Neural cell (in vitro differentiated cells): ENCODE data around the gene FAM227B. TPM values are rescaled to one million over a fixed set of nuclear protein-coding genes. Genes with fewer than 3 reads are reported as not detected.

Source experiments
- H2AFZ ChIP-seq: fragments of 200-600, 300-800 bp; sonication (generic), shearing (Covaris generic); 2 replicates; pipeline ENCODE4 v1.6.0; 2014; ENCODE audit warnings: low read depth, mild to moderate bottlenecking, antibody characterized with exemption, low read length, moderate library complexity
- H3F3A ChIP-seq: fragments of 200-600 bp; shearing (Covaris generic); 2 replicates; pipeline ENCODE4 v1.6.1; 2016; ENCODE audit warnings: mild to moderate bottlenecking, moderate library complexity, mixed read lengths, antibody characterized with exemption, low read length; ENCODE audit not compliant: insufficient read depth, poor library complexity, severe bottlenecking
- H3K27ac ChIP-seq: fragments of 200-600, 300-800 bp; sonication (generic), shearing (Covaris generic); 2 replicates; pipeline ENCODE4 v1.5.1; 2014; ENCODE audit warnings: mild to moderate bottlenecking, low read length, moderate library complexity
- H3K27me3 ChIP-seq: fragments of 300-800, 200-600 bp; sonication (generic), shearing (Covaris generic); 2 replicates; pipeline ENCODE4 v1.6.0; 2014; ENCODE audit warnings: mild to moderate bottlenecking, low read depth, low read length, moderate library complexity; ENCODE audit not compliant: insufficient read depth
- H3K36me3 ChIP-seq: fragments of 300-800, 200-600 bp; sonication (generic), shearing (Covaris generic); 2 replicates; pipeline ENCODE4 v1.5.1; 2014; ENCODE audit warnings: mild to moderate bottlenecking, antibody characterized with exemption, low read length, moderate library complexity; ENCODE audit not compliant: insufficient read depth
- H3K4me2 ChIP-seq: fragments of 300-800, 200-600 bp; sonication (generic), shearing (Covaris generic); 2 replicates; pipeline ENCODE4 v1.6.0; 2014; ENCODE audit warnings: mild to moderate bottlenecking, low read length
- H3K4me3 ChIP-seq: fragments of 300-800, 200-600 bp; sonication (generic), shearing (Covaris generic); 2 replicates; pipeline ENCODE4 v1.5.1; 2014; ENCODE audit warnings: mild to moderate bottlenecking, low read length, moderate library complexity
- H3K79me2 ChIP-seq: fragments of 200-600 bp; shearing (Covaris generic); replicated peaks from 2 replicates; pipeline ENCODE4 v1.6.0; 2014; ENCODE audit warnings: mild to moderate bottlenecking, low read length, moderate library complexity; ENCODE audit not compliant: insufficient read depth
- H3K9ac ChIP-seq: fragments of 300-800, 200-600 bp; sonication (generic), shearing (Covaris generic); 2 replicates; pipeline ENCODE4 v1.6.1; 2016; ENCODE audit warnings: mild to moderate bottlenecking, low read length, mixed read lengths
- H3K9me2 ChIP-seq: fragments of 200-600 bp; shearing (Covaris generic); 2 replicates; pipeline ENCODE4 v1.6.1; 2016; ENCODE audit warnings: mild to moderate bottlenecking, low read length, mixed read lengths; ENCODE audit not compliant: insufficient read depth
- H3K9me3 ChIP-seq: fragments of 200-600, 300-800 bp; sonication (generic), shearing (Covaris generic); 2 replicates; pipeline ENCODE4 v1.6.1; 2016; ENCODE audit warnings: mild to moderate bottlenecking, mixed run types, low read length, moderate library complexity, mixed read lengths
- H4K20me1 ChIP-seq: fragments of 200-600 bp; shearing (Covaris generic); 2 replicates; pipeline ENCODE4 v1.6.1; 2016; ENCODE audit warnings: mild to moderate bottlenecking, mixed run types; ENCODE audit not compliant: insufficient read depth
- EP300 ChIP-seq: fragments of 450-650 bp; conservative IDR thresholded peaks from 2 replicates; pipeline ENCODE4 v1.6.1; 2014; ENCODE audit warnings: antibody characterized with exemption, mild to moderate bottlenecking, moderate library complexity; ENCODE audit not compliant: poor library complexity, severe bottlenecking
- EZH2 ChIP-seq: fragments of 200-600, 300-800 bp; shearing (Covaris generic), sonication (generic); IDR thresholded peaks from 2 replicates; pipeline ENCODE4 v1.6.1; 2014; ENCODE audit warnings: antibody characterized with exemption, low read length, borderline replicate concordance, mild to moderate bottlenecking; ENCODE audit not compliant: insufficient read depth, poor library complexity, severe bottlenecking
- MXI1 ChIP-seq: fragments of 450-650 bp; conservative IDR thresholded peaks from 2 replicates; pipeline ENCODE4 v1.6.1; 2014; ENCODE audit warnings: antibody characterized with exemption, mild to moderate bottlenecking; ENCODE audit not compliant: poor library complexity, severe bottlenecking
- POLR2AphosphoS5 ChIP-seq: IDR thresholded peaks from 2 replicates; pipeline ENCODE4 v1.6.1; 2012
- RAD21 ChIP-seq: fragments of 450-650 bp; conservative IDR thresholded peaks from 2 replicates; pipeline ENCODE4 v1.6.1; 2014; ENCODE audit warnings: antibody characterized with exemption, mild to moderate bottlenecking, moderate library complexity
- REST ChIP-seq: IDR thresholded peaks from 2 replicates; pipeline ENCODE4 v1.6.1; 2012; ENCODE audit warnings: borderline replicate concordance
- SMC3 ChIP-seq: fragments of 450-650 bp; conservative IDR thresholded peaks from 2 replicates; pipeline ENCODE4 v1.6.1; 2014; ENCODE audit warnings: antibody characterized with exemption, mild to moderate bottlenecking, moderate library complexity; ENCODE audit not compliant: poor library complexity
- TAF1 ChIP-seq: IDR thresholded peaks from 2 replicates; pipeline ENCODE4 v1.6.1; 2012; ENCODE audit warnings: low read depth
- polyA plus RNA-seq: library from polyadenylated mRNA; depleted of rRNA; stranded (reverse); fragments of >200 nt; gene quantifications from 2 replicates; pipeline ENCODE4 v1.2.3, GENCODE V29; 2014
- TF ChIP-seq, protein P1 (sequence below): fragments of 450-650 bp; IDR thresholded peaks from 2 replicates; pipeline ENCODE4 v1.5.1; 2014; ENCODE audit warnings: antibody characterized with exemption, mild to moderate bottlenecking, moderate library complexity; ENCODE audit not compliant: poor library complexity, severe bottlenecking

FAM227B gene
- polyA plus RNA-seq, 1 donor from 2014 or later: 0.88 TPM

DNA sequence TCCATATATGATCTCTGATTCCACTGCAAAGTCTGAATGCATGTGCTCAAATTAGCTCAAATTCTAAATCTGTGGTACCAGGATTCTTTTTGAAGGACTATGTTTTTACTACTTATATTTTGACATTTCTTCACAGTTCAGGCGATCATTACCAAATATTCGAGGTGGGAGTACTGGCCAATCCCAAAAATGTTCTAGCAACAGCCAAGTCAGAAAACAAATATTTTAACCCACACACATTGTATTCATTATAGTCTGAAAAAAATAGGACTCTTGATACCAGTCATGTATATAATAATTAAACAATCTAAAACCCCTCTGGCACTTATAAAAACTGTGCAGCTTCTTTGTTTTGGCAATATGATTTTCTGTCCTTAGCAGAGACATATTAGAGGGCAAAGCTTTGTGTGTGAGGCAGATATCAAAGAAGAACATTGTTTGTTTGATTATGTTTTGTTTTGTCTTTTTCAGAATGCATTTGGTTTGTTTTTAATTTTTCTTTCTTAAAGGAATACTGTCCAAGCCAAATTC is 160.1 kb downstream of the FAM227B start (continued):
- TF ChIP-seq, protein P1, sequence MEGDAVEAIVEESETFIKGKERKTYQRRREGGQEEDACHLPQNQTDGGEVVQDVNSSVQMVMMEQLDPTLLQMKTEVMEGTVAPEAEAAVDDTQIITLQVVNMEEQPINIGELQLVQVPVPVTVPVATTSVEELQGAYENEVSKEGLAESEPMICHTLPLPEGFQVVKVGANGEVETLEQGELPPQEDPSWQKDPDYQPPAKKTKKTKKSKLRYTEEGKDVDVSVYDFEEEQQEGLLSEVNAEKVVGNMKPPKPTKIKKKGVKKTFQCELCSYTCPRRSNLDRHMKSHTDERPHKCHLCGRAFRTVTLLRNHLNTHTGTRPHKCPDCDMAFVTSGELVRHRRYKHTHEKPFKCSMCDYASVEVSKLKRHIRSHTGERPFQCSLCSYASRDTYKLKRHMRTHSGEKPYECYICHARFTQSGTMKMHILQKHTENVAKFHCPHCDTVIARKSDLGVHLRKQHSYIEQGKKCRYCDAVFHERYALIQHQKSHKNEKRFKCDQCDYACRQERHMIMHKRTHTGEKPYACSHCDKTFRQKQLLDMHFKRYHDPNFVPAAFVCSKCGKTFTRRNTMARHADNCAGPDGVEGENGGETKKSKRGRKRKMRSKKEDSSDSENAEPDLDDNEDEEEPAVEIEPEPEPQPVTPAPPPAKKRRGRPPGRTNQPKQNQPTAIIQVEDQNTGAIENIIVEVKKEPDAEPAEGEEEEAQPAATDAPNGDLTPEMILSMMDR: no peak

GRCh38 chr15:49458145-49458544 is 162.5 kb downstream of the FAM227B start:
- Histone ChIP-seq H3K79me2 (no peaks in the 10 kb centered on the region), H3K9me3 (no peaks in the 10 kb centered on the region), H4K20me1 (no peaks in the 10 kb centered on the region), H3K27me3 (no peaks in the 10 kb centered on the region), H3K4me3 (no peak overlapping the region), H3K27ac (no peak overlapping the region), H3K36me3 (no peaks in the 10 kb centered on the region), H3K9me2 (no peaks in the 10 kb centered on the region), H3K4me2 (no peak overlapping the region), H2AFZ (no peak overlapping the region), H3F3A (no peaks in the 10 kb centered on the region), H3K9ac (no peak overlapping the region)
- TF ChIP-seq TAF1: no peak
- TF ChIP-seq EP300: no peak
- TF ChIP-seq REST: no peak
- TF ChIP-seq RAD21: no peak

GRCh38 chr15:49456166-49456565 is 164.5 kb downstream of the FAM227B start:
- Histone ChIP-seq H3K9me2 (no peaks in the 10 kb centered on the region), H3K9ac (no peak overlapping the region), H3K4me2 (no peak overlapping the region), H4K20me1 (no peaks in the 10 kb centered on the region), H3K4me3 (no peak overlapping the region), H3K27me3 (no peaks in the 10 kb centered on the region), H3K79me2 (no peaks in the 10 kb centered on the region), H3K9me3 (no peaks in the 10 kb centered on the region), H2AFZ (no peak overlapping the region), H3F3A (no peaks in the 10 kb centered on the region), H3K36me3 (no peaks in the 10 kb centered on the region), H3K27ac (no peak overlapping the region)
- TF ChIP-seq POLR2AphosphoS5 (no peak), MXI1 (no peak), SMC3 (no peak), RAD21 (no peak), EP300 (no peak), TAF1 (no peak), REST (no peak), EZH2 (no peak)
- TF ChIP-seq, protein P1: no peak
